GM23248 (cell line): ENCODE results near the gene DCST2. TPM values are rescaled to one million over a fixed set of nuclear protein-coding genes. Genes with fewer than 3 reads are reported as not detected.

Source experiments
- DNase-seq: peaks from one replicate; pipeline ENCODE4 v3.0.0-alpha.2; 2015
- H2AFZ ChIP-seq: fragments of 200-600 bp; sonication (generic); 2 replicates; pipeline ENCODE4 v1.6.1; 2016; ENCODE audit warnings: antibody characterized with exemption
- H3F3A ChIP-seq: fragments of 200-600 bp; sonication (generic); 2 replicates; pipeline ENCODE4 v1.6.1; 2016; ENCODE audit warnings: mild to moderate bottlenecking, antibody characterized with exemption, mixed run types; ENCODE audit not compliant: insufficient read depth
- H3K27ac ChIP-seq: fragments of 200-600 bp; sonication (generic); 2 replicates; pipeline ENCODE4 v1.5.1; 2016; ENCODE audit warnings: mild to moderate bottlenecking
- H3K27me3 ChIP-seq: fragments of 200-600 bp; sonication (generic); replicated peaks from 2 replicates; pipeline ENCODE4 v1.6.1; 2016; ENCODE audit warnings: mild to moderate bottlenecking; ENCODE audit not compliant: insufficient read depth
- H3K36me3 ChIP-seq: fragments of 200-600 bp; sonication (generic); 2 replicates; pipeline ENCODE4 v1.6.1; 2016; ENCODE audit warnings: low read depth, mild to moderate bottlenecking
- H3K4me1 ChIP-seq: fragments of 200-600 bp; sonication (generic); 2 replicates; pipeline ENCODE4 v1.6.1; 2016; ENCODE audit warnings: mild to moderate bottlenecking; ENCODE audit not compliant: insufficient read depth
- H3K4me2 ChIP-seq: fragments of 200-600 bp; sonication (generic); one replicate; pipeline ENCODE4 v1.6.1; 2016; ENCODE audit warnings: mild to moderate bottlenecking; ENCODE audit not compliant: unreplicated experiment
- H3K4me3 ChIP-seq: fragments of 200-600 bp; sonication (generic); 2 replicates; pipeline ENCODE4 v1.5.1; 2016; ENCODE audit warnings: mild to moderate bottlenecking
- H3K79me2 ChIP-seq: fragments of 200-600 bp; sonication (generic); 2 replicates; pipeline ENCODE4 v1.6.1; 2016; ENCODE audit warnings: mild to moderate bottlenecking; ENCODE audit not compliant: insufficient read depth
- H3K9ac ChIP-seq: fragments of 200-600 bp; sonication (generic); 2 replicates; pipeline ENCODE4 v1.6.1; 2016; ENCODE audit warnings: mild to moderate bottlenecking
- H3K9me2 ChIP-seq: fragments of 200-600 bp; sonication (generic); 2 replicates; pipeline ENCODE4 v1.6.1; 2016; ENCODE audit warnings: mixed run types, mild to moderate bottlenecking, moderate library complexity; ENCODE audit not compliant: insufficient read depth
- H3K9me3 ChIP-seq: fragments of 200-600 bp; sonication (generic); one replicate; pipeline ENCODE4 v1.6.1; 2017; ENCODE audit warnings: low read depth
- H4K20me1 ChIP-seq: fragments of 200-600 bp; sonication (generic); 2 replicates; pipeline ENCODE4 v1.6.0; 2016; ENCODE audit not compliant: insufficient read depth
- EZH2 ChIP-seq: fragments of 200-600 bp; sonication (generic); IDR thresholded peaks from 2 replicates; pipeline ENCODE4 v1.6.1; 2018; ENCODE audit warnings: antibody characterized with exemption, mild to moderate bottlenecking; ENCODE audit not compliant: insufficient read depth, poor library complexity, severe bottlenecking
- EZH2phosphoT487 ChIP-seq: fragments of 200-600 bp; sonication (generic); IDR thresholded peaks from 2 replicates; pipeline ENCODE4 v1.6.1; 2018; ENCODE audit warnings: antibody characterized with exemption, moderate library complexity, mild to moderate bottlenecking, low read depth; ENCODE audit not compliant: insufficient read depth
- WGBS, 2 experiments: methylation state at CpG; one replicate each; pipeline ENCODE4 v1.1.6; 2015 to 2017; ENCODE audit warnings: low lambda C conversion rate in 2 of 2, low coverage in 1 of 2; ENCODE audit errors: missing lambda C conversion rate in 2 of 2; 5-methylcytosine and 5-hydroxymethylcytosine counted together
- in situ Hi-C: fragments of 300-500 bp; cut with MboI; formaldehyde crosslinking; loops from 2 replicates; pipeline ENCODE4 v1.15.0; 2020
- polyA plus RNA-seq: library from polyadenylated mRNA; unstranded; fragments of >200 nt; fragmentation: Nextera tagmentation; extraction: Ambion mirVana; gene quantifications from 2 replicates; pipeline ENCODE4 v1.2.1, GENCODE V29; 2016
- total RNA-seq: library from RNA; depleted of rRNA; stranded (reverse); fragments of >200 nt; shearing (Covaris generic); gene quantifications from 2 replicates; pipeline ENCODE4 v1.2.3, GENCODE V29; 2014

DCST2 gene
- total and polyA plus RNA-seq, 2 experiments from 2014 or later = 0.14 TPM; not detected in 1

DNA sequence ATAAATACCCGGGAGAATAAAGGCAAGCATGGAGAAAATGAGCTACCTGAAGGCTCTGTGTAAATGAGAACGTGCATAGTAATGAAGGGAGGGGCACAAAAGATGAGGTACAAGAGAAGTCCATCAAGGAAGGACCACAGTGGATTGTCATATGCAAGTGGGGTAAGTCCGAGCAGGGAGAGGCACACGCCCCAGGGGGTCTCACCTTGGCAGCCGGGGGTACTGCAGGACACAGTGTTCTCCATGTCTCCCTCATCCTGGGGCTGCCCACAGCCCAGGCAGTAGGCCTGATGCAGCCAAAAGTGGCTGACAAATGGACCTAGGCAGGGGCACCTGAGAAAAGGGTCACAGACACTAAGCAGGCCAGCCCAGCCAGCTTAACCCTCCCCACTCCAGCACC, 10.0 kb downstream of the DCST2 start:
- Histone ChIP-seq H3K4me3 (no peak overlapping the region), H3K36me3 (no peaks in the 10 kb centered on the region), H3K9ac (no peak overlapping the region), H3K79me2 (no peaks in the 10 kb centered on the region), H3K27ac (no peak overlapping the region), H3K4me2 (no peak overlapping the region), H4K20me1 (no peaks in the 10 kb centered on the region), H3F3A (no peaks in the 10 kb centered on the region), H3K27me3 (no peaks in the 10 kb centered on the region), H3K9me2 (no peaks in the 10 kb centered on the region), H3K9me3 (no peaks in the 10 kb centered on the region), H2AFZ (no peak overlapping the region), H3K4me1 (peaks cover 5% of the 10 kb centered on the region; the same call in 1 of the 2 replicates)
- no peak for DNase-seq
- WGBS, 2 experiments = 75 to 80% methylated on average over 5 of the region's 5 CpGs
- no peak for TF ChIP-seq EZH2
- TF ChIP-seq EZH2phosphoT487 = no peak
- in situ Hi-C loops = no loop called here

DNA sequence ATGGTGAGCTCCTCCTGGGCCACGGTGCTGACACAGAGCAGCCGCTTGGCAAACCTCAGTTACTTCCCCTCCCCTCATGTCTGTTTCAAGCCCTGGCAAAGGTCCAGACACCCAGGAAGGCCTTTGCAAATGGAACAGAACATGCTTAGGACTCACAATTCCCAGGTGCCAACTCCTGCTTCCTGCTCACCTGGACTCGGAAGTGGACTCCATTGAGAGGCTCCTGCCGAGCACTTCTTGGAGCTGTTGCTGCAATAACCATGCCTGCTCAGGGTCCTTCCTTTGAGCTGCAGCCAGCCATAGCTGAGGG, 10.7 kb downstream of the DCST2 start:
- H3K9ac ChIP-seq = no peak overlapping the region
- peak; percentile 15 for DNase-seq
- no peak for TF ChIP-seq EZH2
- no peak for TF ChIP-seq EZH2phosphoT487
- no peaks in the 10 kb centered on the region for H3K36me3 ChIP-seq
- in situ Hi-C loops = no loop called here
- WGBS, 2 experiments = 35 to 41% methylated on average over 4 of the region's 4 CpGs
- H3K9me2 ChIP-seq = no peaks in the 10 kb centered on the region
- no peak overlapping the region for H3K4me2 ChIP-seq
- H3K4me1 ChIP-seq = peaks cover 8% of the 10 kb centered on the region
- H3K9me3 ChIP-seq = no peaks in the 10 kb centered on the region
- H3F3A ChIP-seq = no peaks in the 10 kb centered on the region
- H4K20me1 ChIP-seq = no peaks in the 10 kb centered on the region
- no peak overlapping the region for H3K27ac ChIP-seq
- no peak overlapping the region for H2AFZ ChIP-seq
- H3K27me3 ChIP-seq = no peaks in the 10 kb centered on the region
- H3K4me3 ChIP-seq = no peak overlapping the region
- no peaks in the 10 kb centered on the region for H3K79me2 ChIP-seq

DNA sequence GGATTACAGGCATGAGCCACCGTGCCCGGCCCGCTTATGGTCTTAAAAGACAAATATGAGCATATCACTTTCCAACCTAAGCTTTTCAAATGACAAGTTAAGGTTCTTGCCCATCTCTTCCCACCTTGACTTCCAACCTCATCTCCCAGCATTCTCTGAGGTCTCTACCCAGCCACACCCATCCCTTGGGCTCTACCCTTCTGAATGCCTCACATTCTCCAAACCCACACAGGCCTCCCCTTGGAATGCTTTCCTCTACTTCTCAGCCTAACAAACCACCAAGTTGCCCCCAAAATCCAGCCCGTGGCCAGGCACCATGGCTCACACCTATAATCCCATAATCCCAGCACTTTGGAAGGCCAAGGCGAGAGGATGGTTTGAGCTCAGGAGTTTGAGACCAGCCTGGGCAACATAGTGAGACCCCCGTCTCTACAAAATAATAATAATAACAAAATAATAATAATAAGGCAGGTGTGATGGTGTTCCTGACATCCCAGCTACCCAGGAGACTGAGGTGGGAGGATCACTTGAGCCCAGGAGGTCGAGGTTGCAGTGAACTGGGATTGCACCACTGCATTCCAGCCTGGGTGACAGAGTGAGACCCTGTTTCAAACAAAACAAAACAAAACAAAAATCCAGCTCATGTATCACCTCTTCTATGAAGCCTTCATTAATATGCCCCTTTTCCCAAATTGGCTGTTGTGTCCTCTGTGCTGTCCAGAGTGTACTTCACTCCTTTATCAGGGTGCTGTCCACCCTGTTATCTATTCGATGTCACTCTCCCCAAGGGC, 11.2 kb downstream of the DCST2 start:
- DNase-seq = no peak
- no peaks in the 10 kb centered on the region for H3K9me3 ChIP-seq
- no peaks in the 10 kb centered on the region for H3K9me2 ChIP-seq
- no peak overlapping the region for H3K9ac ChIP-seq
- H2AFZ ChIP-seq = no peak overlapping the region
- H3K4me3 ChIP-seq = no peak overlapping the region
- H3F3A ChIP-seq = no peaks in the 10 kb centered on the region
- no peak for TF ChIP-seq EZH2phosphoT487
- no peaks in the 10 kb centered on the region for H3K36me3 ChIP-seq
- peaks cover 11% of the 10 kb centered on the region for H3K4me1 ChIP-seq
- H3K4me2 ChIP-seq = no peak overlapping the region
- in situ Hi-C loops = no loop called here
- H3K27ac ChIP-seq = no peak overlapping the region
- 80 to 85% methylated on average over 8 of the region's 8 CpGs for WGBS, 2 experiments
- no peaks in the 10 kb centered on the region for H3K79me2 ChIP-seq
- no peaks in the 10 kb centered on the region for H3K27me3 ChIP-seq
- no peaks in the 10 kb centered on the region for H4K20me1 ChIP-seq

DNA sequence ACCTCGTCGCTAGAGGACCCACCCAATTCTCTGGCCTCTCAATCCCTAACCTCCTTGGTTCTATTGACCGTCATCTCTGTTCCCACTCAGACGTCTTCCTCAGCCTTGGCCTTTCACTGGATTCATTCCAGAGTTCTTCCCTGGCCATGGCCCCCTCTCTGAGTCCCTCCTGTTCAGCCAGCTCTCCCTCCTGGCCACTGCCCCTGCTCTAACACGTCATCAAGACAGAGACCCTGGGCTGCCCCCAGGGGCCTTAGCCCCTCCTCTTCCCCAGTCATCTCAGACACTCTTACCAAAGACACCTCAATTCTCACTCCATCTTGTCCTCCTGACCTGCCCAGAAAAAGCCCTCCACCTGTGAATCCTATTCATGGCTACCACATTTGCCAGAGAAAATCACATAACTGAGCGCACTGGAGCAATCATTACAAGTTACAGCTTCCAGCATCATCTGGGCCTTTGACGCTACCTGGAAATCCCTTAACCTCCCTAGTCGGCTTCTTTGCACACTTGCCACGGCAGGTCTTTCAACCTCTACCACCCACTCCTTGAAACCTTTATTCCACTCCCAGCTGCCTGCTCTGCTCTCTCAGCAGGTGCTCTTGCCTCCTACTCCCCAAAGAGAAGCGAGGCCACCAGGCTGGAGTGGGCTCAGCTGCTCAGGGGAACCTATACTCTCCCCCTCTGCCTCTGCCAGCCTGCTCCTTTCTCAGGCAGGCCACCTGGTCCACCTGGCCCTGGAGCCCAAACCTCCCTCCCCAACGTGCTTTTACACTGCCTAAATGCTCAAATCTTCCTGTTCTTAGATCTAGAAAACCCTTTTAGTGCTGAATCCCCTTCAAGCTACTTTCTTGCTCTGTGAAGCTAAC, 14.0 kb downstream of the DCST2 start:
- Histone ChIP-seq H3K4me2 (no peak overlapping the region), H3K79me2 (no peaks in the 10 kb centered on the region), H3K9me3 (no peaks in the 10 kb centered on the region), H2AFZ (no peak overlapping the region), H3K9me2 (no peaks in the 10 kb centered on the region), H3K36me3 (no peaks in the 10 kb centered on the region), H3K27ac (no peak overlapping the region), H3K27me3 (no peaks in the 10 kb centered on the region), H3K4me1 (peaks cover 16% of the 10 kb centered on the region), H4K20me1 (no peaks in the 10 kb centered on the region), H3K9ac (no peak overlapping the region), H3F3A (no peaks in the 10 kb centered on the region), H3K4me3 (no peak overlapping the region)
- in situ Hi-C loops = no loop called here
- TF ChIP-seq EZH2 (no peak), EZH2phosphoT487 (no peak)
- 77% methylated on average over 11 of the region's 11 CpGs for WGBS, 2 experiments
- DNase-seq = no peak
